NCI-H2196 treated with DMSO at 0.1 percent for 48 hours (cell line): ENCODE results near the gene AKIRIN1.
"Not testable (repeated sequence)": the region's sequence is repeated elsewhere in the genome, so short reads cannot be mapped to it uniquely, and the experiment has no call there.

Source experiments
- DNase-seq: peaks from one replicate; lab custom pipeline; 2025; ENCODE audit not compliant: unreplicated experiment; lab: John Stamatoyannopoulos, UW

The AKIRIN1 gene

GRCh38 chr1:39044762-39045161, 53.7 kb downstream of the AKIRIN1 start:
- DNase-seq, result no peak

- no peak for DNase-seq
Observed at GRCh38 chr1:39045231-39045630, 54.2 kb downstream of the AKIRIN1 start.

- DNase-seq, result no peak
Observed at GRCh38 chr1:39046613-39047210, 55.6 kb downstream of the AKIRIN1 start.

GRCh38 chr1:39047374-39048229, 56.5 kb downstream of the AKIRIN1 start:
- no peak for DNase-seq

GRCh38 chr1:39048745-39049370, 57.8 kb downstream of the AKIRIN1 start:
- DNase-seq, result no peak

- no peak for DNase-seq
Observed at GRCh38 chr1:39050001-39050400, 58.9 kb downstream of the AKIRIN1 start.

- not testable (repeated sequence) for DNase-seq
Observed at GRCh38 chr1:39051193-39051850, 60.2 kb downstream of the AKIRIN1 start.

- no peak for DNase-seq
Observed at GRCh38 chr1:39051956-39052355, 60.9 kb downstream of the AKIRIN1 start.

- DNase-seq, result not testable (repeated sequence)
Observed at GRCh38 chr1:39055213-39055710, 64.2 kb downstream of the AKIRIN1 start.
